HEK293 (cell line): ENCODE results near the gene AK3.

Experiments
- CTCF ChIP-seq: fragments of 450-650 bp; formaldehyde crosslinking; IDR thresholded peaks from 2 replicates; pipeline ENCODE4 v1.5.1; 2016; ENCODE audit warnings: missing biosample characterization, missing genetic modification characterization
- ZBTB11 ChIP-seq: fragments of 450-650 bp; formaldehyde crosslinking; conservative IDR thresholded peaks from 2 replicates; pipeline ENCODE4 v1.5.1; 2016; ENCODE audit warnings: low read depth, missing biosample characterization, missing genetic modification characterization
- ZBTB7A ChIP-seq: fragments of 450-650 bp; formaldehyde crosslinking; IDR thresholded peaks from 2 replicates; pipeline ENCODE4 v1.5.1; 2016; ENCODE audit warnings: low read depth, missing biosample characterization, missing genetic modification characterization
- ZSCAN30 ChIP-seq: fragments of 450-650 bp; IDR thresholded peaks from 2 replicates; pipeline ENCODE4 v1.5.1; 2018; ENCODE audit warnings: missing biosample characterization, mild to moderate bottlenecking, missing genetic modification characterization, moderate library complexity

- TF ChIP-seq CTCF (no peak), ZBTB11 (tag by site-specific recombination) (no peak), ZSCAN30 (tag by site-specific recombination) (no peak), ZBTB7A (tag by site-specific recombination) (no peak)
Observed at GRCh38 chr9:4689687-4690104, 51.3 kb downstream of the AK3 start.
